HG02938 (cell line): ENCODE results near the gene CDH4.

Experiments used
- ATAC-seq: cut with Tn5 transposase; IDR thresholded peaks from one replicate; pipeline ENCODE4 v1.9.1; 2021; ENCODE audit warnings: mild to moderate bottlenecking, moderate library complexity; ENCODE audit not compliant: unreplicated experiment

The CDH4 gene

DNA sequence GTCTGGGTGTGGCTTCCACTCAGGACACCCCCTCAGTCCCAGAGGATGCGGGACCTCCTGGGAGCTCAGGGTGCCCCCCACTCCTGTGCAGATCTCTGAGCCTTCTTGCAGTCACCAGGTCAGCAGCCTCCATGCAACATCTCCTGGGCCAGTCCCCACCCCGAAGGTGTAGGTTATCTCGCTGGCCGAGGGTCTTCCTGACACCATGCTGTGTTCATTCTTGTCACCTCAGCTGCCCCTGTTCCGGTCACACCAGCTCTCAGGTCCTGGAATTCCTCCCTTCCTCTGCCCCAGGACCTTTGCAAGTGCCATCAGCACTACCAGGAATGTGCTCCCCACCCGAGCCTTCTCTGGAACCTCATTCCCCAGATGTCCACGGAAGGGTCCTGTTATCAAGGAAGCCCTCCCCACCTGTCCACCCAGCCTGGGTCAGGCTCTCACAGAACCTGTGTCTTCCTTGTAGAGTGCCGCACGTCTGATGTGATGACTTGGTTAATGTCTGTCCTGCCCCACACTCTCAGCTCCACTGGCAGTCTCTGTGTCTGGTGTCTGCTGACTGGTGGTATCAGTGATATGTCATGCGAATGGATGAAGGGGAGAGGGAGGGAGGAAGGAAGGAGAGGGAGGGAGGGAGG is 484.1 kb downstream of the CDH4 start:
- no peak for ATAC-seq

DNA sequence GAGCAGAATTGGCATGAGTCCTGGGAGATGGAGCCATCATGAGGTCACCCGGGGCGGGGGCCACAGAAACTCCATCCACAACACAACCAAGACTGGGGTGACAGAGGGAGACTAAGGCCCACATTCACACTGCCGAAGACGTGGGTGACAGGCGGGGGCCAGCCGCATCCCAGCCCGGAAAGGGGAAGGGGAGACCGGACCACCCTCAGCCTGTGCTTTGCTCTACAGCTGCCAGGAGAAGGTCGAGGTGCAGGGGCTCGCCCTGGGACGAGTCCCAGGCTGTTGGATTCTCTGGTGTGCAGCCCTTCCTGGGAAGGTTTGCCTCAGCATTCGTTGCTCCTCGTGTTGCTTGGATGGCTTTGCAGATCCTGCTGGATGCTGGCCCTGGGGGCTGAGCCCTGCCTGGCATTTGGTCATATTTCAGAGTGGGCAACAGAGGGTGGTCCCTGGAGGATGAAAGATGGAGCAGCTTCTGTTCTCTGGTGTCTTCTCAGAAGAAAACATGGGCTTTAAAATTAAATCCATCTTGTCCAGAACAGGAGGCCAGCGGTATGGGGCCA is 484.8 kb downstream of the CDH4 start:
- ATAC-seq: no peak

DNA sequence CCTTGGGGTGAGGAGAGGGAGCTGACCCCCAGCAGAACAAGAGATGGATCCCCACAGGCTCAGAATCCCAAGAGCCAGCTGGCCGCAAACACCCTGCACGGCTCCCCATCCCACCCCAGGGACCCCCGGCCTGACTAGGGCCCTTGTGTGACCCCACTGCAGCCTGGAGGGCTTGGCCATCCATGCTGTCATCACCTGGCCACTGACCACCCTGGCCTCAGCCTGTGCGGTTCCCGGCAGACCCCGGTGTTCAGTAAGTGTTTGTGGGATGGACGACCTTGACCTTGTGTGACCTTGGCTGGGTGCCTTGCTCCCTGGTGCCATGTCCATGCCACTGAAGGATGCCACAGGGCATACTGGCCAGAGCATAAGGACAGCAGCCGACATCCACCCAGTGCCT is 485.3 kb downstream of the CDH4 start:
- no peak for ATAC-seq

DNA sequence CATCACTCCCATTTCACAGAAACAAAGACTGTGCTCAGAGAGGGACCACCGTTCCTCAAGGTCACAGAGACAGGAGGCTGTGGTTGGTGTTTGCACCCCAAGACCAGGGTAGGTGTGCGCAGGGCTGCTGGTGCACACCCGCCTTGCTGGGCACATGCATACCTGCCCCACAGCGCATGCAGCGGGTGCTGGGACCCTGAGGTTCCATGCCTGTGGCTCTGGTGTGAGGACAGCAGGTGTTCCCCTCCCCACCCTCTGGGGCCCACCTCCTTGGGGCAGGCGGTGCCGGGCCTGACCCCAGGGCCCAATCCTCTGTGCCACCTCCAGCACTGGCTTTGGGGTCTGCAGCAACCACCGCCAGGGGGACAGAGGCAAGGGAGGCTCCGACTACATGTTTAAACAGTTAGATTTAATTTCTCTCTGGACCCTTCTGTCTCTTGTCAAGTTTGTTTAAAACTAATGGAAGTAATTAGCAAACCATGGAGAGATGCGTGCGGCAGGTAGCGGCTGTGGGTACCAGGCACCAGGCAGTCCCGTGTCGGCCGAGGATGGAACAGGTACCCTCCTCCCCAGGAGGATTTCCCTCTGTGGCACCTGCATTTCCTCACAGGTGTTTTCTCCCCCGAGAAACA is 485.9 kb downstream of the CDH4 start:
- ATAC-seq: no peak

DNA sequence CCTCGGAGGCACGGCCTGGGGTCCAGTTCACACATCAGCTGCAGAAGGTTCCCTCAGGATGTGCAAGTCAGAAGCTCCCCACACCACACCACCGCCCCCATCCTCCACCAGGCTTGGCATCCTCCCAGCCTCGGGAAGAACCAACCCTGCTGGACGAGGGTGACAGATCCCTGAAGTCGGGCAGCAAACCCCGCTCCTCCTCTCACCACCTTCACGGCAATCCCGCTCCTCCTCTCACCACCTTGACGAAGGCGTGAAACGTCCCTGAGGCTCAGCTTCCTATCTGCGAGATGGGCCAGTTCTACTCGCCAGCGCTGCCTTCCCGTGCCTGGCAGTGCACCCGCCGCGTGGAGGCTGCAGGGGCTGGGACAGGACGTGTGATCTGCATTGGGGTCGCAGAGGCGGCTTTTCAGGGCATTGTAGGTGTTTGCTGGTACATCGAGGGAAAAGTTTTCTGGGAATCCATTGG is 486.6 kb downstream of the CDH4 start:
- ATAC-seq: no peak

DNA sequence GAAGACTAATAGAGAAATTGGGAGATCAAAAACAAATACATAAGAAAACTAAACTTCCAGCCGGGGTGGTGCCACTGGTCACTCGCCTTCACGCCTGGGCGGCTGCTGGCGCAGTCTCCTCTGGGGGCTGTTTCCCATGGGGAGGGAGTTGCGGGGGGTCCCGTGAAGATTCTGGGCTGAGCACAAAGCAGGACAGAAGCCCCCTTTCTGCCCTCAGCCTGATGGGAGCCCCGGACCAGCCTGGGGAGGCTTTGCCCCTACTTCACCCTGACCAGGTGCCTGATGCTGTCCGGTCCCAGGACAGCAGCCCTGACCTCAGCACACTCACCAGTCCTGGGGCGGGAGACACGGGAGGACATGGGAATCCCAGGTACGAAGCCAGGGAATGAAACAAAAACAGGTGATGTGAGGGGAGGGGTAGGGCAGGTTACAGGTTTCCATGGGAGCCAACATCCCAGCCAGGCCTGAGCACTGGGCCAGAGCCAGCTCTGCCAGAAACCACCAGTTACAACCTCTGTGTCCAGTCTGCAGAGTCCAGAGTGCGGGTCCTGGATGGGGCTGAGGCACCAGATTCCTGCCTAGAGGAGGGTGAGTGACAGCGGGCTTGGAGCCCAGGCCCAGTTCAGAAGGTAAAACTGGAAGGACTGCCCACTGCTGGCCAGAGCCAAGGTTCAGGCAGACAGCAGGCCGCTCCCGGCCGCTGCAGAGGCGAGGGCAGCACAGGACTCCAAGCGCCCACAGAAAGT is 487.2 kb downstream of the CDH4 start:
- ATAC-seq: no peak

DNA sequence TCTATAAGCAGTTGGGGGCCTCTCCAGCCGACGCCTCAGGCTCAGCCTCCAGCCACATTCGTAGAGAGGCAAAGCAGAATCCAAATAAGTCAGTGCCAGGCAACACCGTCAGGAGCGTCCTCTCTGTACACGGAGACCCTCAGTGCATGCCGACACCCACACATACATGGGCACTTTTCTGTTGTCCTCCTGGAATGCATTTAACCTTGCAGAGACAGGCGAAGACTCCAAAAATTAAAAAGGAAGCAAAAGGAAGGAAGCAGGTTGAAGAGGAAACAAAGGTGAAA is 487.7 kb downstream of the CDH4 start:
- ATAC-seq: no peak

DNA sequence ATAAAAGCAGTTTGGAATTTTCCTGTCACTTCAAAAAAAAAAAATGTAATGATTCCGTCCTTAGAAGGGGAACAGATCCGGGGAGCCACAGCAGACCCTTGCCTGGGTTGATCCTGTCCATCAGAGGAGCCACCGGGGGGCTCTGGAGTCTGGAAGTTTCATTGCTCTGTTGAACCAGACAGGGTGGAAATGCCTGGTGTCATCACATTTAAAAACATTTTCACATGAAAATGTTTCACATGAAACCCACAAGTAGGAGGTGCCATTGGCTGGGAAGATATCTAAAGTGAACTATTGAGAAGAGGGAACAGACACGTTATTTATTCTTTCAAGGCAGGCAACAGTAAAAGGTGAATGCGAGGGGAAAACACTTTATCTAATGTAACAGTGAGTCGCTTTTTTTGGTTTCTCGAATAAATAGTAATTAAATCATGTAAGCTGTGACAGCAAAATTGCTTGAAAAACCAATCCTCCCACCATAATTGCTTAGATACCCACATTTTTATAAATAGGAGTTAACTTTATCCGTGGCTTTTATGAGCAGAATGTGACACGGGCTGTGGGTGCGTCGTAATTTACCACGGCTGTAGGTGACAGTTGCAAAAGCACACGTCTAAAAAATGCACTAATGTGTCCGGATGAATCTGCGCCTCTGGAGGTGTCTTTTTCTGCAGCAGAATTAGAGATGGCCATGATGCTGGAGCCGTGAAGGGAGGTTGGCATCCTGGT is 490.2 kb downstream of the CDH4 start:
- ATAC-seq: no peak

DNA sequence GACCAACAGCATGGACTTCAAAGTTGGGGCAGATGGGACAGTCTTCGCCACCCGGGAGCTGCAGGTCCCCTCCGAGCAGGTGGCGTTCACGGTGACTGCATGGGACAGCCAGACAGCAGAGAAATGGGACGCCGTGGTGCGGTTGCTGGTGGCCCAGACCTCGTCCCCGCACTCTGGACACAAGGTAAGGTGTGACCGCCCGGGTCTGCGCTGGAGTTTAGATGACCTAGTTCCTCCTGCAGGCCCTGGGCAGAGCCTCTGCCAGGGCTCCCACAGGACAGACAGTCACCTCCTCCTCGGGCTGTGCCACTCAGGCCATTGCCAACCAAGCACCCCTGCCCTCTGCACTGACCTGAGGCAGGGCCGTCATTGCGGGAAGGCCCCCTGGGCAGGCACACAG is 491.5 kb downstream of the CDH4 start:
- no peak for ATAC-seq

DNA sequence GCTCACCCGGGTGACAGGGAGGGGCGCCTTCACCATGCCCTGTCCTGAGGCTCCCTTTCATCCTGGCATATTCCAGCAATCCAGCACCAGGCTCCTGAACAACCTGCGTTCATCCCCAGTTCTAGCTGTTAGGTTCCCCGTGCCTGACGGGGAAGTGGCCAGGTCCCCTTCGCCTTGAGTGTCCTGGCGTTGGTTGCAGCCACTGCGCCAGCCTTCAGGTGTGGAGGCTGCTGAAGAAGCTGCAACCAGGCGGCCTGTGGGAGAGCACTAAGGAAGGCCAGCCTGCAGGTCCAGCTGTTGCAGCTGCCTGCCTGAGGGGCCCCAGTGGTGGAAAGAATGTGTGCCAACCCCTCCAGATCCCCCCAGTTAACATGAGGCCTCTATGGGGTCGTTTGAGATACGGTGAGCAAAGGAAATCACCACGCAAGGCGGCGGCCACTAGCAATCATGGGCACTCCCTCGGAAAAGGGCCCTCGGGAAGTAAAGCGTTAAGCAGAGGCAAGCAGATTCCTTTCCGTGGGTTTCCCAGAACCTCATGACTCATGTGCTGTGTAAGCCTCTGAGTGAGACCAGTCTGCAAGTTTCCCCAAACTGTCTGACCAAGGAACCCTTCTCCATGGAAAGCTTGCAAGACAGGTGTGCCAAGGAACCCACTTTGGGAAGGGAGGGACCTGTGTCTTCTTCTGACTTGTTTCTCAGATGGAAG is 492.8 kb downstream of the CDH4 start:
- ATAC-seq: no peak

DNA sequence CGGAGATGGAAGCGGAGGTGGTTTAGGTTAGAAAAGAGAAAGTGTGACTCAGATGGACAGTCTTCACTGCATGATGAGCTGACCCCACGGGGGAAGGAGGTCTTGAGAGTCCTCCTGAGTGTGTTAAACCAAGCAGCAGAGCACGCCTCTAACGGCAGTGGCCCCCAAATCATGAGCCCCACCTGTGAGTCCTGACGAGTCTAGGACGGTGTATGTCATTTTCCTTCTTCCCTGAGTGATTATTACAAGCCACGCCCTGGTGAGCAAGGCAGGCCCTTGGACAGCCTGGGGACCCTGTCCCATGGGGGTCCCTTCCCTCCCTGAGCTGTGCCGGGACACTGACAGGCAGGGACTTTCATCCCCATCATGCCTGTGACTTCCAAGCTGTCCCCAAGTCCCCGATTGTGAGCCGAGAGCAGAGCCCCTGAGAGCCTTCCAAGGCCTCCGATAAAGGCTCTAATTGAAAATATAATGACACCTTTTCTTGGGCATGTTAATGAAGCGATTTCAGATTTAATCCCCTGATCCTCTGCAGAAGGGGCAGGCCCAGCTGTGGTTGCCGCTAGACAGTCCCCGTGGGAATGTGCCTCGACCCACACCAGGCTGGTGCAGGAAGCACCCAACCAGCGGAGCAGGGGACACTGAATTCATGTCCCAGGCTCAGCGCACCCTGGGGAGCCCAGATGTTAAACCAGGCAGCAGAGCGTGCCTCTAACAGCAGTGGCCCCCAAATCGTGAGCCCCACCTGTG is 493.5 kb downstream of the CDH4 start:
- ATAC-seq: no peak

DNA sequence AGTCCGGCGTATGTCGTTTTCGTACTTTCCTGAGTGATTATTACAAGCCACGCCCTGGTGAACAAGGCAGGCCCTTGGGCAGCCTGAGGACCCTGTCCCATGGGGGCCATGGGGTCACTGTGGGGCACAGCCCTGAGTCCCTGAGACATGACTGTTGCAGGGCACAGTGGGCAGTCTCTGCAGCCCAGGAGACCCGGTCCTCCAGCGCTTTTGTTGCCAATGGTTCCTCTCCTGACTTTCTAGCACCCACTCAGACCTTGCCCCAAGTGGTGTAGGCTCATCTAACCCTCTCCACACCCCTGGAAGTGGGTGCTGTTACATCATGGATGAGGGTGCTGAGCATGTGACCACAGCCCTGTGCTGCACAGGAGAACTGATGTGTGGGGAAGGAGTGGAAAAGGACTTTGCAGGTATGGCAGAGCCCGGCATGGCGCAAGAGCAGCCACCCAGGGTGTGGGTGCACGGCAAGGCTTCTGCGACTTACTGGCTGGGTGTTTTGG is 494.1 kb downstream of the CDH4 start:
- ATAC-seq: no peak

DNA sequence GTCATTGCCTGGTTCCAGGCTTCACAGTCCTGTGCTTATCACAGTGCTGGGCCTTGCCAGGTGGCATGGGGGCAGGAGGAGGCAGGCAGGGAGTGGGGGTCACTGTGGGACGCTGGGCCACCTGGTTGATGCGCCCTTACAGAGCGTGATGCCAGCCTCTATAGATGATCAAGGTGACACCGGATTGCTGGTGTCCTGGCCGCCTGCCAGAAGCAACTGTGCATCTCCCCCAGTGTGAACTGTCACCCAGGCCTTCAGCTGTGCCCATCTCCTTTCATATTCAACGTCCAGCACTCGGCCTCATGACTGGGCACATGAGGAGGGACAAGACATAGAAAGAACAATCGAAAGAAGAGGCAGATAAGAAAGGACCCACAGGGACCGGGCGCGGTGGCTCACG is 494.7 kb downstream of the CDH4 start:
- no peak for ATAC-seq

DNA sequence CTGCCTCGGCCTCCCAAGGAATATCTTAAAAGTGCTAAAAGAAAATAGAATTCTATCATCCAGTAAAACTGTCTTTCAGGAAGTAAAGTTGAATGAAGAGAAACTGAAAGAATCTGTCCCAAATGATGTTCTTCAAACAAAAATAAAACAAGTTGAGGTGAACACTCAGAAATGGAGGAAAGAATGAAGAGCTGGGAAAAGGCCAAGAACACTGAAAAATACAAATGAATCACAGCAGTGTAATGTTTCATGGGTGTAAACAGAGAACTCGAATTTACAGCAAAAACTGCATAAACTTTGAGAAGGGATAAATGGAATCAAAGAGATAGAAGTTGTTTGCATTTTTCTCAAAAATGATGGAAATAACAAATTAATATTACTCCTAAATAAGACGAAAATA is 496.3 kb downstream of the CDH4 start:
- ATAC-seq: no peak

DNA sequence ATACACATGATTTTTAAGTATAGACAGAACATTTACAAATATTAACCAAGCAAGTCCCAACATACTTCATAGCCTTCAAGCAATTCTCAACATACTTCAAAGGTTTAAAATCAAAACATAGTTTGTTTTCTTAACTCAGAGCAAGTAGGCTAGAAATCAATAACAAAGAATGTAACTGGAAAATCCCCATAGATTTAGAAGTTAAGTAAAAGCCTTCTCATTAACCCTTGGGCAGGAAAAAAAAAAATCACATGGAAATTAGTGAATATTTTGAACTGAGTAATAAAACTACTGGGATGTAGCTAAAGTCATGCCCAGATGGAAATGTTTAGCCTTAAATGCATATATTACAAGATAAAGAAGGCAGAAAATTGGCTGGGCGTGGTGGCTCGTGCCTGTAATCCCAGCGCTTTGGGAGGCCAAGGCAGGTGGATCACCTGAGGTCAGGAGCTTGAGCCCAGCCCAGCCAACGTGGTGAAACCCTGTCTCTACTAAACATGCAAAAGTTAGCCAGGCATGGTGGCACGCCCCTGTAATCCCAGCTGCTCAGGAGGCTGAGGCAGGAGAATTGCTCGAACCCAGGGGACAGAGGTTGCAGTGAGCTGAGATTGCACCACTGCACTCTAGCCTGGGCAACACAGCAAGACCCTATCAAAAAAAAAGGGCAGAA is 497.5 kb downstream of the CDH4 start:
- no peak for ATAC-seq

DNA sequence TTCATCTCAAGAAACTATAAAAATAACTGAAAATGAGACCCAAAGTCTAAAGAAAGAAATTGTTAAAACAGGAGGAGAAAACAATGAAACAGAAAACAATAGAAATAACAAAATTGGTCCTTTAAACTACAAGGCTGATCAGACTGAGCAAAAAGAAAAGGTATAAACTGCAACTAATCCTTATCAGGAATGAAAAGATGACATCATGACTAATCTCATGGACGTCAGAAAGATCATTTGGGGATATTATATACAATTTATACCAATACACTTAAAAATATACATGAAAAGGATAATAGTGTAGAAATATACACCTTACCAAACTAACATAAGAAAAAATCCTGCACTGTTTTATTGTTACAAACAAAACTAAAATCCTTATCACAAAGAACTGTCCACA is 498.0 kb downstream of the CDH4 start:
- no peak for ATAC-seq

DNA sequence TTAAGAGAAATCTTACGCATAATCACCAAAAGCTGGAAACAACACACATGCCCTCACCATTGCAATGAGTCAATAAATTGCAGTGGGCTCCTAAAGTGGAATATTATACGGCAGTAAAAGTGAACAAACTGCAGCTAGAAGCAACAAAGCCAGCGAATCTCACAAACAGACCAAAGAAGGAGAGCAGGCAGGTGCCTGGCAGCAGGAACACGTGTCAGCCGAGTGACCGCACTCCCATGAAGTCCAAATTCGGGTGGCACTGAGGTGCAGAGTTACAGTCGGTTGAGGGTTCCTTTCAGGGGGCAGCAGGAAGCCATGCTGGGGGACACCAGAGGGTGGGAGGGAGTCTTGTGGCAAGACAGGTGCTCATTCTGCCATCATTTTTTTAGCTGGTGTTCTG is 500.5 kb downstream of the CDH4 start:
- ATAC-seq: no peak

DNA sequence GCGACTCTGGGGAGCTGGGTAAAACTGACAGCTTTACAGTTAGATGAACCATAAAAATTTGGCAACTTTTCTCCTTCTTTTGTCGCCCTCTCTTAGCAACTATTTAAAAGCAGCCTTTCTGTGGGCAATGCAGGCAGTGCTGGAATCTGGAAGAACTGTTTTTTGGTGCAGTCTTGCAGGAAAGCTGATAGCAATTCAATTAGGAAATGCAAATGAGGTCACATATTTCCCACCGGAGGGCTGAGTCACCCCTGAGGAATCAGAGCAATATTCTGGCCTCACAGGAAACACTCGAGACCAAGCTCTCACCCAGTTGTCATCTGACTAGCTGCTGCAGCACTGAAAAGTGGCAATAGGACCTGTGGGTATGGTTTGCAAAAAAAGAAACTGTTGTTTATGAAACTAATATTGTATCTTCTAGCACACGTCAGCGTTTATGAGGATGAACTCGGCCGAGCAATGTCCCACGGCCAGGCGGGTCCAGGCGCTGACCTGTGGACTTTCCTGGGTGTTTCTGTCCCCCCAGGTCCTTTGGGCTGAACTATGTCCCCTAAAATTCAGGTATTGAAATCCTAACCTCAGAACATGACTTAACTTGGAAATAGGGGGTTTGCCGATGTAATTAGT is 501.4 kb downstream of the CDH4 start:
- no peak for ATAC-seq
